ENCODE measurements around the gene PPP1R12C. TPM values are rescaled to one million over a fixed set of nuclear protein-coding genes. Genes with fewer than 3 reads are reported as not detected.
"Not testable (repeated sequence)": the region's sequence is repeated elsewhere in the genome, so short reads cannot be mapped to it uniquely, and the experiment has no call there.

Gene PPP1R12C
- total RNA-seq, 1 donor from 2014 or later, result 21.8 TPM

- Mint-ChIP-seq H3K27ac (no peak overlapping the region), H3K4me1 (peaks cover 33% of the 10 kb centered on the region), H3K4me3 (no peak overlapping the region), H3K9me3 (no peaks in the 10 kb centered on the region), H3K27me3 (ENCODE audit: insufficient read depth, low read depth) (peaks cover 9% of the 10 kb centered on the region), H3K36me3 (peaks cover 11% of the 10 kb centered on the region)
- Histone ChIP-seq H3K27me3 (no peaks in the 10 kb centered on the region), H3K4me2 (no peak overlapping the region), H3K27ac (no peak overlapping the region), H3K79me2 (ENCODE audit: low read depth) (peaks cover 56% of the 10 kb centered on the region), H3K4me1 (peaks cover 5% of the 10 kb centered on the region), H3K9ac (no peak overlapping the region), H3K36me3 (no peaks in the 10 kb centered on the region), H4K20me1 (ENCODE audit: low read depth) (peaks cover 71% of the 10 kb centered on the region), H3K9me3 (ENCODE audit: low read depth) (no peaks in the 10 kb centered on the region), H3K4me3 (no peak overlapping the region), H2AFZ (replicated peaks) (no peak overlapping the region), H3F3A (ENCODE audit: low read depth) (peaks cover 7% of the 10 kb centered on the region)
- TF ChIP-seq CTCF (IDR thresholded peaks at IDR 0.05), result no peak
- TF ChIP-seq EZH2 (IDR thresholded peaks at IDR 0.05), result no peak
- TF ChIP-seq EZH2phosphoT487 (IDR thresholded peaks at IDR 0.05), result no peak
- DNase-seq (ENCODE audit: low spot score), result no peak
Observed at GRCh38 chr19:55112246-55112776, 5.1 kb downstream of the PPP1R12C start.

- Histone ChIP-seq H3K9ac (no peak overlapping the region), H3K36me3 (no peaks in the 10 kb centered on the region), H3K4me1 (peaks cover 5% of the 10 kb centered on the region), H3K4me3 (no peak overlapping the region), H3K27ac (no peak overlapping the region), H3K9me3 (ENCODE audit: low read depth) (no peaks in the 10 kb centered on the region), H3K79me2 (ENCODE audit: low read depth) (peaks cover 49% of the 10 kb centered on the region), H3F3A (ENCODE audit: low read depth) (peaks cover under 1% of the 10 kb centered on the region), H3K4me2 (no peak overlapping the region), H3K27me3 (no peaks in the 10 kb centered on the region), H4K20me1 (ENCODE audit: low read depth) (peaks cover 73% of the 10 kb centered on the region), H2AFZ (replicated peaks) (no peak overlapping the region)
- peaks cover 5% of the 10 kb centered on the region for H3K27me3 Mint-ChIP-seq (ENCODE audit: insufficient read depth, low read depth)
- peaks cover 33% of the 10 kb centered on the region for H3K4me1 Mint-ChIP-seq
- peaks cover 11% of the 10 kb centered on the region for H3K36me3 Mint-ChIP-seq
- H3K27ac Mint-ChIP-seq, result peak overlapping the region; percentile 61
- H3K4me3 Mint-ChIP-seq, result no peak overlapping the region
- TF ChIP-seq CTCF (IDR thresholded peaks at IDR 0.05) (no peak), EZH2phosphoT487 (IDR thresholded peaks at IDR 0.05) (no peak)
- DNase-seq (ENCODE audit: low spot score), result no peak
- H3K9me3 Mint-ChIP-seq, result no peaks in the 10 kb centered on the region
Observed at GRCh38 chr19:55111238-55111831, 6.1 kb downstream of the PPP1R12C start.

DNA sequence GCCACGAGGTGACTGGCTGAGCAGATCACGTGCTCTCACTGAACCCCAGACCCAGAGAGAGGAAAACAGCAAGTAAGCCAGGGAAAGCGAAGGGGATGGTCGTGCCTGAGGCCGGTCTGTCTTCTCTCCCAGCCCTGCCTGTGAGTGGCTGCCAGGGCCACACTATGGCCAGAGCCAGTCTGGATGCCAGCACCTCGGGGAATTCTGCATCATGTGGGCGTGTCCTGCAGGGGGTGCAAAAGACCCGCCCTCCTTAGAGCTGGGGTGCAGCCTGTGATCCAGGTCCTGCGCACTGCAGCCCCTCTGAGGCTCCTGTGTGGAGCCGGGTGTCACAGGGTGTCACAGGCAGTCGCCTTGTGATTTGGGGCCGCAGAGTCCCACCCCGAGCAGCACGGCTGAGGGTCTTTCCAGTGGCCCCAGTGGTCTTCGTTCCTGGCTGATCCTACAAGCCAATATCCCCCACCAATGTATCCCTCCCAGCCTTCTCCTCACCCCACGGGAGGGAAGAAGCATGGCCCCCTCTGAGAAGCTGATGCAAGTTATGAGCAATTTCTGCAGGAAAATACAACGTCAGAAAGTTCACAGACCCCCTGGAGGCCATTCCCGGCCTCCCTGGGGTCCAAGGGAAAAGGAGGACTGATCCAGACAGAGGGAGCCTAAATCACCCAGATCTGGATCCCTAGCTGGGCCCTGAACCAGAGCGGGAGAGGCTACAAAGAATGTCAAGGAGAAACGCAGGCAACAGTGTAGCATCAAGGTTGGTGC, 7.7 kb downstream of the PPP1R12C start:
- no peak overlapping the region for H3K4me3 ChIP-seq
- no peak for TF ChIP-seq CTCF (IDR thresholded peaks at IDR 0.05)
- no peak for TF ChIP-seq EZH2phosphoT487 (IDR thresholded peaks at IDR 0.05)
- TF ChIP-seq EZH2 (IDR thresholded peaks at IDR 0.05), result no peak
- H2AFZ ChIP-seq (replicated peaks), result no peak overlapping the region
- no peaks in the 10 kb centered on the region for H3K27me3 ChIP-seq
- no peaks in the 10 kb centered on the region for H3F3A ChIP-seq (ENCODE audit: low read depth)
- Mint-ChIP-seq H3K9me3 (no peaks in the 10 kb centered on the region), H3K4me3 (peak overlapping the region; percentile 10), H3K4me1 (peaks cover 17% of the 10 kb centered on the region), H3K27me3 (ENCODE audit: insufficient read depth, low read depth) (peaks cover 5% of the 10 kb centered on the region), H3K36me3 (peaks cover 16% of the 10 kb centered on the region), H3K27ac (no peak overlapping the region)
- no peak overlapping the region for H3K27ac ChIP-seq
- peaks cover 38% of the 10 kb centered on the region for H3K79me2 ChIP-seq (ENCODE audit: low read depth)
- DNase-seq (ENCODE audit: low spot score), result no peak
- H4K20me1 ChIP-seq (ENCODE audit: low read depth), result peaks cover 56% of the 10 kb centered on the region
- no peak overlapping the region for H3K4me2 ChIP-seq
- no peaks in the 10 kb centered on the region for H3K4me1 ChIP-seq
- H3K9me3 ChIP-seq (ENCODE audit: low read depth), result no peaks in the 10 kb centered on the region
- H3K36me3 ChIP-seq, result no peaks in the 10 kb centered on the region
- no peak overlapping the region for H3K9ac ChIP-seq

DNA sequence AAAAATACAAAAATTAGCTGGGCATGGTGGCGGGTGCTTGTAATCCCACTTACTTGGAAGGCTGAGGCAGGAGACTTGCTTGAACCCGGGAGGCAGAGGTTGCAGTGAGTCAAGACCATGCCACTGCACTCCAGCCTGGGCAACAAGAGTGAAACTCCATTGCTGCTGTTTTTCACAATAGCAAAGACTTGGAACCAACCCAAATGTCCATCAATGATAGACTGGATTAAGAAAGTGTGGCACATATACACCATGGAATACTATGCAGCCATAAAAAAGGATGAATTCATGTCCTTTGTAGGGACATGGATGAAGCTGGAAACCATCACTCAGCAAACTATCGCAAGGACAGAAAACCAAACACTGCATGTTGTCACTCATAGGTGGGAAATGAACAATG, 10.2 kb downstream of the PPP1R12C start:
- H3K9ac ChIP-seq; H3K27me3 Mint-ChIP-seq (ENCODE audit: insufficient read depth, low read depth); H2AFZ ChIP-seq (replicated peaks); H3K9me3 ChIP-seq (ENCODE audit: low read depth); H3K4me1 ChIP-seq; H3K36me3 ChIP-seq; DNase-seq (ENCODE audit: low spot score); H3F3A ChIP-seq (ENCODE audit: low read depth); H3K4me2 ChIP-seq; H3K9me3 Mint-ChIP-seq; H3K27me3 ChIP-seq; H3K27ac Mint-ChIP-seq; H3K4me1 Mint-ChIP-seq; H3K4me3 ChIP-seq; H3K27ac ChIP-seq; H3K4me3 Mint-ChIP-seq: not testable (repeated sequence)
- H3K36me3 Mint-ChIP-seq, result peaks cover 24% of the 10 kb centered on the region
- peaks cover 13% of the 10 kb centered on the region for H3K79me2 ChIP-seq (ENCODE audit: low read depth)
- H4K20me1 ChIP-seq (ENCODE audit: low read depth), result peaks cover 32% of the 10 kb centered on the region

All from neural progenitor cell (in vitro differentiated cells).